ENCODE measurements around the gene SLC16A12.

The SLC16A12 gene

GRCh38 chr10:89554433-89554832 is 19.0 kb upstream of the SLC16A12 start:
- H3K4me2 ChIP-seq (ENCODE audit: low read depth, low read length, poor library complexity, severe bottlenecking), result no peak overlapping the region
- no peaks in the 10 kb centered on the region for H3K4me1 ChIP-seq (ENCODE audit: insufficient read depth, low read length, poor library complexity, severe bottlenecking)
- no peaks in the 10 kb centered on the region for H3F3A ChIP-seq (ENCODE audit: low read depth)
- H3K36me3 ChIP-seq (ENCODE audit: insufficient read depth, low read length), result no peaks in the 10 kb centered on the region
- H3K4me3 ChIP-seq (ENCODE audit: low read length, poor library complexity, severe bottlenecking), result no peak overlapping the region
- TF ChIP-seq CTCF (conservative IDR thresholded peaks at IDR 0.05; ENCODE audit: low read length), result no peak
- no peak for TF ChIP-seq EZH2phosphoT487 (IDR thresholded peaks at IDR 0.05; ENCODE audit: borderline replicate concordance)
- no peak overlapping the region for H2AFZ ChIP-seq (ENCODE audit: low read length)
- H3K9me2 ChIP-seq (replicated peaks; ENCODE audit: low read depth, low read length), result no peaks in the 10 kb centered on the region
- H3K9me3 ChIP-seq (ENCODE audit: insufficient read depth, low read depth, low read length), result no peaks in the 10 kb centered on the region
- H3K79me2 ChIP-seq (ENCODE audit: insufficient read depth, low read length), result no peaks in the 10 kb centered on the region
- no peaks in the 10 kb centered on the region for H3K27me3 ChIP-seq (ENCODE audit: insufficient read depth, low read length, poor library complexity, severe bottlenecking)
- H3K9ac ChIP-seq (ENCODE audit: low read depth, low read length, poor library complexity, severe bottlenecking), result no peak overlapping the region
- H4K20me1 ChIP-seq (ENCODE audit: insufficient read depth, low read length, poor library complexity, severe bottlenecking), result no peaks in the 10 kb centered on the region

- no peaks in the 10 kb centered on the region for H3F3A ChIP-seq (ENCODE audit: low read depth)
- no peak overlapping the region for H2AFZ ChIP-seq (ENCODE audit: low read length)
- H3K4me1 ChIP-seq (ENCODE audit: insufficient read depth, low read length, poor library complexity, severe bottlenecking), result no peaks in the 10 kb centered on the region
- no peak overlapping the region for H3K4me3 ChIP-seq (ENCODE audit: low read length, poor library complexity, severe bottlenecking)
- H3K9me3 ChIP-seq (ENCODE audit: insufficient read depth, low read depth, low read length), result no peaks in the 10 kb centered on the region
- H3K79me2 ChIP-seq (ENCODE audit: insufficient read depth, low read length), result no peaks in the 10 kb centered on the region
- H3K27me3 ChIP-seq (ENCODE audit: insufficient read depth, low read length, poor library complexity, severe bottlenecking), result no peaks in the 10 kb centered on the region
- TF ChIP-seq CTCF (conservative IDR thresholded peaks at IDR 0.05; ENCODE audit: low read length) (no peak), EZH2phosphoT487 (IDR thresholded peaks at IDR 0.05; ENCODE audit: borderline replicate concordance) (no peak)
- no peak overlapping the region for H3K9ac ChIP-seq (ENCODE audit: low read depth, low read length, poor library complexity, severe bottlenecking)
- H3K9me2 ChIP-seq (replicated peaks; ENCODE audit: low read depth, low read length), result no peaks in the 10 kb centered on the region
- H3K36me3 ChIP-seq (ENCODE audit: insufficient read depth, low read length), result no peaks in the 10 kb centered on the region
- H3K4me2 ChIP-seq (ENCODE audit: low read depth, low read length, poor library complexity, severe bottlenecking), result no peak overlapping the region
- H4K20me1 ChIP-seq (ENCODE audit: insufficient read depth, low read length, poor library complexity, severe bottlenecking), result no peaks in the 10 kb centered on the region
These were observed 17.8 kb upstream of the SLC16A12 start for GRCh38 chr10:89553064-89553734.

GRCh38 chr10:89552213-89552612 is 16.8 kb upstream of the SLC16A12 start:
- H3K27me3 ChIP-seq (ENCODE audit: insufficient read depth, low read length, poor library complexity, severe bottlenecking), result no peaks in the 10 kb centered on the region
- no peak overlapping the region for H3K4me3 ChIP-seq (ENCODE audit: low read length, poor library complexity, severe bottlenecking)
- no peaks in the 10 kb centered on the region for H4K20me1 ChIP-seq (ENCODE audit: insufficient read depth, low read length, poor library complexity, severe bottlenecking)
- H3K9me3 ChIP-seq (ENCODE audit: insufficient read depth, low read depth, low read length), result no peaks in the 10 kb centered on the region
- no peaks in the 10 kb centered on the region for H3K9me2 ChIP-seq (replicated peaks; ENCODE audit: low read depth, low read length)
- H3K9ac ChIP-seq (ENCODE audit: low read depth, low read length, poor library complexity, severe bottlenecking), result no peak overlapping the region
- H3K36me3 ChIP-seq (ENCODE audit: insufficient read depth, low read length), result no peaks in the 10 kb centered on the region
- no peaks in the 10 kb centered on the region for H3K4me1 ChIP-seq (ENCODE audit: insufficient read depth, low read length, poor library complexity, severe bottlenecking)
- no peak overlapping the region for H2AFZ ChIP-seq (ENCODE audit: low read length)
- no peaks in the 10 kb centered on the region for H3F3A ChIP-seq (ENCODE audit: low read depth)
- H3K79me2 ChIP-seq (ENCODE audit: insufficient read depth, low read length), result no peaks in the 10 kb centered on the region
- TF ChIP-seq EZH2phosphoT487 (IDR thresholded peaks at IDR 0.05; ENCODE audit: borderline replicate concordance) (no peak), CTCF (conservative IDR thresholded peaks at IDR 0.05; ENCODE audit: low read length) (no peak)
- no peak overlapping the region for H3K4me2 ChIP-seq (ENCODE audit: low read depth, low read length, poor library complexity, severe bottlenecking)

Measured in Loucy (cell line).